ENCODE measurements around the gene GPHA2. TPM values are rescaled to one million over a fixed set of nuclear protein-coding genes. Genes with fewer than 3 reads are reported as not detected.

Gene GPHA2
- total and polyA plus RNA-seq, 2 of the 13 experiments (the other 11 are each of a cell fraction or from before 2014, with no cell fraction given), result 13.0 to 19.1 TPM

DNA sequence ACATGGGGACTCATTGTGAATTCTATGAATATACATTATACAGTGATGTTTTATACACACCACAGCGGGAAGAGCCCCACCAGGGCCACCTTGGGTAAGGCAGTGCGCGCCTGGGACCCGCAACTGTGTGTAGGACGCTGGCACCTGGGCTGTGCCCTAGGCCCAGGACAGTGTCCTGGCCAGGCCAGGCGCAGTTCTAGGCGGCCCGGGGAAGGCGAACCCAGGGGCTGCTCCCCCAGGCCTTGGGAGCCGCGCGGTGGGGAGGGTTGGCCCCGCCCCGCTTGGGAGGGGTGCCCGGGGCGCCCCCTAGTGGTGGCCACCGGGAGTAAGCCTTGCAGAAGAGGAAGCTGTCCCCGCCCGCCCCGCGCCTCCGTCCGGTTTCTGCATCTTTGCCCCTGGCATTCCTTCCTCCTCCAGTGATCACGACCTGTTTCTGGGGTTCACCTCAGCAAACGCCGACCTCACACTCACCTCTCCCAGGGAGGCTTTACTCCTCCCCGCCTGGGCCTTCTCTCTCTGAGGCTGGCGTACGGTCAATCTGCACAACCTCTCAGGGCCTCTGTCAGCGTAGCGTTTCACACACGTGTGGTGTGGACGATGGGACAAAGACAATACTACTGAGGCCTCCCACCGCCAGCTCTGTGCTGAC, 47.8 kb downstream of the GPHA2 start (continued):
- TF ChIP-seq HNF4G (IDR thresholded peaks at IDR 0.05; ENCODE audit: borderline replicate concordance, low read depth, low read length), result no peak
- no peak for TF ChIP-seq HNF4G (CRISPR knock-in tag; IDR thresholded peaks at IDR 0.05; ENCODE audit: borderline replicate concordance, low read depth)
- TF ChIP-seq ISL2 (CRISPR knock-in tag; IDR thresholded peaks at IDR 0.05), result peak; percentile 83
- TF ChIP-seq ZEB1 (IDR thresholded peaks at IDR 0.05; ENCODE audit: insufficient replicate concordance, low read depth), result peak; percentile 0
- TF ChIP-seq, protein P1, sequence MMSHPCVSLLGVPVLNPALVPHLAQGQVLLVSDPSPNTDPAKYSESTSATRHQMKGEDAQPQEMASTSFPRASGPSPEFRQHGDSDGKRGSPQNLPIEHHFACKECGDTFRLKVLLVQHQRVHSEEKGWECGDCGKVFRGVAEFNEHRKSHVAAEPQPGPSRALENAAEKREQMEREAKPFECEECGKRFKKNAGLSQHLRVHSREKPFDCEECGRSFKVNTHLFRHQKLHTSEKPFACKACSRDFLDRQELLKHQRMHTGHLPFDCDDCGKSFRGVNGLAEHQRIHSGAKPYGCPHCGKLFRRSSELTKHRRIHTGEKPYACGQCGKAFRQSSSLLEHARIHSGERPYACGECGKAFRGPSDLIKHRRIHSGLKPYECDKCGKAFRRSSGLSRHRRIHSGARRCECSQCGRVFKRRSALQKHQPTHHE (CRISPR knock-in tag; IDR thresholded peaks at IDR 0.05; ENCODE audit: borderline replicate concordance), result peak; percentile 89; the same call in 1 of the 2 replicates
- TF ChIP-seq ZNF775 (CRISPR knock-in tag; IDR thresholded peaks at IDR 0.05; ENCODE audit: borderline replicate concordance), result no peak
- no peak for TF ChIP-seq ISX (CRISPR knock-in tag; conservative IDR thresholded peaks at IDR 0.05)
- peak; percentile 70 for TF ChIP-seq ELF3 (CRISPR knock-in tag; IDR thresholded peaks at IDR 0.05)
- TF ChIP-seq MBNL3 (CRISPR knock-in tag; conservative IDR thresholded peaks at IDR 0.05), result no peak
- peak; percentile 8 for TF ChIP-seq U2AF1 (optimal IDR thresholded peaks at IDR 0.05; ENCODE audit: low read depth, low read length)
- TF ChIP-seq, protein P2, sequence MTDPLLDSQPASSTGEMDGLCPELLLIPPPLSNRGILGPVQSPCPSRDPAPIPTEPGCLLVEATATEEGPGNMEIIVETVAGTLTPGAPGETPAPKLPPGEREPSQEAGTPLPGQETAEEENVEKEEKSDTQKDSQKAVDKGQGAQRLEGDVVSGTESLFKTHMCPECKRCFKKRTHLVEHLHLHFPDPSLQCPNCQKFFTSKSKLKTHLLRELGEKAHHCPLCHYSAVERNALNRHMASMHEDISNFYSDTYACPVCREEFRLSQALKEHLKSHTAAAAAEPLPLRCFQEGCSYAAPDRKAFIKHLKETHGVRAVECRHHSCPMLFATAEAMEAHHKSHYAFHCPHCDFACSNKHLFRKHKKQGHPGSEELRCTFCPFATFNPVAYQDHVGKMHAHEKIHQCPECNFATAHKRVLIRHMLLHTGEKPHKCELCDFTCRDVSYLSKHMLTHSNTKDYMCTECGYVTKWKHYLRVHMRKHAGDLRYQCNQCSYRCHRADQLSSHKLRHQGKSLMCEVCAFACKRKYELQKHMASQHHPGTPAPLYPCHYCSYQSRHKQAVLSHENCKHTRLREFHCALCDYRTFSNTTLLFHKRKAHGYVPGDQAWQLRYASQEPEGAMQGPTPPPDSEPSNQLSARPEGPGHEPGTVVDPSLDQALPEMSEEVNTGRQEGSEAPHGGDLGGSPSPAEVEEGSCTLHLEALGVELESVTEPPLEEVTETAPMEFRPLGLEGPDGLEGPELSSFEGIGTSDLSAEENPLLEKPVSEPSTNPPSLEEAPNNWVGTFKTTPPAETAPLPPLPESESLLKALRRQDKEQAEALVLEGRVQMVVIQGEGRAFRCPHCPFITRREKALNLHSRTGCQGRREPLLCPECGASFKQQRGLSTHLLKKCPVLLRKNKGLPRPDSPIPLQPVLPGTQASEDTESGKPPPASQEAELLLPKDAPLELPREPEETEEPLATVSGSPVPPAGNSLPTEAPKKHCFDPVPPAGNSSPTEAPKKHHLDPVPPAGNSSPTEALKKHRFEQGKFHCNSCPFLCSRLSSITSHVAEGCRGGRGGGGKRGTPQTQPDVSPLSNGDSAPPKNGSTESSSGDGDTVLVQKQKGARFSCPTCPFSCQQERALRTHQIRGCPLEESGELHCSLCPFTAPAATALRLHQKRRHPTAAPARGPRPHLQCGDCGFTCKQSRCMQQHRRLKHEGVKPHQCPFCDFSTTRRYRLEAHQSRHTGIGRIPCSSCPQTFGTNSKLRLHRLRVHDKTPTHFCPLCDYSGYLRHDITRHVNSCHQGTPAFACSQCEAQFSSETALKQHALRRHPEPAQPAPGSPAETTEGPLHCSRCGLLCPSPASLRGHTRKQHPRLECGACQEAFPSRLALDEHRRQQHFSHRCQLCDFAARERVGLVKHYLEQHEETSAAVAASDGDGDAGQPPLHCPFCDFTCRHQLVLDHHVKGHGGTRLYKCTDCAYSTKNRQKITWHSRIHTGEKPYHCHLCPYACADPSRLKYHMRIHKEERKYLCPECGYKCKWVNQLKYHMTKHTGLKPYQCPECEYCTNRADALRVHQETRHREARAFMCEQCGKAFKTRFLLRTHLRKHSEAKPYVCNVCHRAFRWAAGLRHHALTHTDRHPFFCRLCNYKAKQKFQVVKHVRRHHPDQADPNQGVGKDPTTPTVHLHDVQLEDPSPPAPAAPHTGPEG (CRISPR knock-in tag; IDR thresholded peaks at IDR 0.05), result peak; percentile 95
- TF ChIP-seq, protein P3, sequence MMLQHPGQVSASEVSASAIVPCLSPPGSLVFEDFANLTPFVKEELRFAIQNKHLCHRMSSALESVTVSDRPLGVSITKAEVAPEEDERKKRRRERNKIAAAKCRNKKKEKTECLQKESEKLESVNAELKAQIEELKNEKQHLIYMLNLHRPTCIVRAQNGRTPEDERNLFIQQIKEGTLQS (CRISPR knock-in tag; IDR thresholded peaks at IDR 0.05), result no peak
- 0 out of 2 replicates have a peak, but pooled peaks have one; percentile 22 for TF ChIP-seq ZSCAN25 (CRISPR knock-in tag; IDR thresholded peaks at IDR 0.05)
- TF ChIP-seq ZNF484 (CRISPR knock-in tag; IDR thresholded peaks at IDR 0.05; ENCODE audit: borderline replicate concordance, low read depth), result no peak
- 0 out of 2 replicates have a peak, but pooled peaks have one; percentile 33 for TF ChIP-seq FOXK1 (CRISPR knock-in tag; IDR thresholded peaks at IDR 0.05; ENCODE audit: borderline replicate concordance, low read depth)
- peak; percentile 23; the same call in 1 of the 2 replicates for TF ChIP-seq SAFB2 (CRISPR knock-in tag; IDR thresholded peaks at IDR 0.05; ENCODE audit: borderline replicate concordance, low read depth)
- TF ChIP-seq ZMYM3 (CRISPR knock-in tag; IDR thresholded peaks at IDR 0.05), result no peak
- TF ChIP-seq KAT7 (CRISPR knock-in tag; IDR thresholded peaks at IDR 0.05; ENCODE audit: borderline replicate concordance), result peak; percentile 25; the same call in 1 of the 2 replicates
- peak; percentile 49; the same call in 1 of the 2 replicates for TF ChIP-seq ZNF205 (CRISPR knock-in tag; IDR thresholded peaks at IDR 0.05)
- TF ChIP-seq NFYB (CRISPR knock-in tag; IDR thresholded peaks at IDR 0.05), result no peak
- peak; percentile 64 for TF ChIP-seq ZFY (CRISPR knock-in tag; IDR thresholded peaks at IDR 0.05)
- TF ChIP-seq ZSCAN31 (CRISPR knock-in tag; IDR thresholded peaks at IDR 0.05; ENCODE audit: low read depth), result 0 out of 2 replicates have a peak, but pooled peaks have one; percentile 6

Data from HepG2 (cell line).